Testis (tissue), 2 donors: ENCODE results near the gene ADD3.

ENCODE experiments used
- CTCF ChIP-seq, 3 experiments: fragments of 450-650 bp in 2 of 3; fragments of 200-600 bp in 1 of 3; sonication (generic) in 1 of 3; IDR thresholded peaks; one replicate each; pipeline ENCODE4 v1.5.1; 2016 to 2019; ENCODE audit warnings: antibody characterized with exemption in 3 of 3, mild to moderate bottlenecking in 2 of 3, moderate library complexity in 1 of 3
- POLR2A ChIP-seq: fragments of 450-650 bp; IDR thresholded peaks from one replicate; pipeline ENCODE4 v1.6.1; 2017; ENCODE audit warnings: antibody characterized with exemption, mild to moderate bottlenecking, moderate library complexity

- no peak for TF ChIP-seq CTCF (IDR thresholded peaks at IDR 0.05)
- no peak for TF ChIP-seq POLR2A
Measured at GRCh38 chr10:110115784-110116520, 108.2 kb downstream of the ADD3 start.
